NB4 (cell line): ENCODE results near the gene TP53.

Source experiments
- CTCF ChIP-seq: IDR thresholded peaks from one replicate; pipeline ENCODE4 v1.5.1; 2012; ENCODE audit warnings: low read depth, low read length
- MYC ChIP-seq: IDR thresholded peaks from 2 replicates; pipeline ENCODE4 v1.6.1; 2011; ENCODE audit warnings: low read depth, low read length
- POLR2A ChIP-seq: IDR thresholded peaks from 2 replicates; pipeline ENCODE4 v1.6.1; 2011; ENCODE audit warnings: mild to moderate bottlenecking; ENCODE audit not compliant: insufficient read length; ENCODE audit errors: extremely low read depth
- TF ChIP-seq, protein P1 (sequence below): IDR thresholded peaks from 2 replicates; pipeline ENCODE4 v1.6.1; 2011; ENCODE audit warnings: low read depth, low read length

DNA sequence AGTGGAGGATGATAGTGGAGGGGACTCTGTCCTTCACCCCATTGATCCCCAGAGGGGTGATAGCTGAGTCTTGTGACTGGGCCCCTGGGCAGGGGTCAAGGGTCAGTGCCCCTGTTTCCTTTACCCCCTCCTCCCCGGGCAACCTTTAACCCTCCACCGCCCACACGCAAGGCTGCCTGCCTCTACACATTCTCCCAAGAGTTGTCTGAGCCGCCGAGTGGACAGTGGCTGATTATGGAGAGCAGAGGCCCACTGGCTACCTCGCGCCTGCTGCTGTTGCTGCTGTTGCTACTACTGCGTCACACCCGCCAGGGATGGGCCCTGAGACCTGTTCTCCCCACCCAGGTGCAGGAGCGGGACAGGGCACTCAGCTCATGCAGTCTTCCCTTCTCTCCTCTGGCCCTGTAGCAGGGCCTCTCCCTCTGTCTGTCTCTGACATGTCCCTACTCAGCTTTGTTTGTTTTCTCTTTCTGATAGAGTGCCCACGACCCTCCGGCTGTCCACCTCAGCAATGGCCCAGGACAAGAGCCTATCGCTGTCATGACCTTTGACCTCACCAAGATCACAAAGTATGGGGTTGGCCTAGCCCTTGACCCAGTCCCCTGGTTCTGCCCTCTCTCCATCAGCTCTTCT, 57.2 kb downstream of the TP53 start, which contains the start of gene SHBG:
- TF ChIP-seq CTCF (no peak), POLR2A (no peak), MYC (no peak)
- TF ChIP-seq, protein P1, sequence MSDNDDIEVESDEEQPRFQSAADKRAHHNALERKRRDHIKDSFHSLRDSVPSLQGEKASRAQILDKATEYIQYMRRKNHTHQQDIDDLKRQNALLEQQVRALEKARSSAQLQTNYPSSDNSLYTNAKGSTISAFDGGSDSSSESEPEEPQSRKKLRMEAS = no peak
